Left colon (tissue), 2 donors: ENCODE results near the gene NTF4. TPM values are rescaled to one million over a fixed set of nuclear protein-coding genes. Genes with fewer than 3 reads are reported as not detected.

ENCODE experiments used
- ATAC-seq: fragments of 200-7000 bp; cut with Tn5 transposase; one replicate; pipeline ENCODE4 v1.9.1; 2020; ENCODE audit warnings: mild to moderate bottlenecking, moderate library complexity
- DNase-seq, 2 donors: peaks; one replicate each; pipeline ENCODE4 v3.0.0-alpha.2; 2020
- intact Hi-C, 2 donors: fragments of 100-400 bp; cut with DNase I in 1 of 2; cut with micrococcal nuclease in 1 of 2; formaldehyde crosslinking; loops; one replicate each; pipeline versions ENCODE4 v1.11.2 to v1.14.0; 2022; cut with DNase I, micrococcal nuclease
- total RNA-seq, 2 donors: library from RNA; stranded (reverse); fragmentation: NEBNext Ultra II Directional; extraction: Animal tissue kit (Norgen Biotek cat#: 25700); gene quantifications; one replicate each; pipeline ENCODE4 v1.2.1, GENCODE V29; 2021
- donor health status: DM: no; HTN: no; CAD: no.
- donor health status: DM: yes; HTN: yes; CAD: no.

NTF4 gene
- total RNA-seq, 2 donors from 2014 or later, result not detected

DNA sequence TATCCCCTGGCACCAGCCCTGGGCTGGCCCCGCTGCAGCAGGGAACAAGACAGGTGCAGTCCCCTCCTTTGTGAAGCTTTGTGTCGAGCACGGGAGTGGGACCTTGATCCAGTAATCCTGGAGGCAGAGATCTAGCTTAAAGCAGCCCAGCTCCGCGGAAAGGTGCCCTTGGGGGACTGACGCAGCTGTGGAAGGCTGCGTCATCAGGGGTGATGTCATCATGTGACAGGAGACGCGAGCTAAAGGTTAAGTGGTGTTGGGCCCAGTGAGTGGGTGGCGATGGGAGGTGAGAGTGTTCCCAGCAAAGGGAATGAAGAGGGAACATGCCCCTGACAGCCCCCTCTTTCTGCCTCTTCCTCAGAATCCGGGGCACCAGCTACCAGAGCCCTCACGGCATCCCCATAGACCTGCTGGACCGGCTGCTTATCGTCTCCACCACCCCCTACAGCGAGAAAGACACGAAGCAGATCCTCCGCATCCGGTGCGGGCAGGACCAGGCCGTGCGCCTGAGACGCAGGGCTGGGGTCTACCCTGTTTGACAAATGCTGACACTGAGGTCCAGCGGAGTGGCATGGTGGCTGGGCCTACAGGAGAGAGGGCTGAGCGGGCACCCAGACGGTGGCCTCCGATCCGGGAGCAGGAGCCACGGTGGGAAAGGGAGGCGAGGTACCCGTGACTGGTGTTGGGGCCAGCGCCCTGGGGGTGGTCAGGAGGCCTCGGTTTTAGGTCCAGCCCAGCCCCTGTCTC lies 50.3 kb downstream of the NTF4 start:
- DNase-seq (no peak), ATAC-seq (no peak)
- intact Hi-C loops, result no loop called here

DNA sequence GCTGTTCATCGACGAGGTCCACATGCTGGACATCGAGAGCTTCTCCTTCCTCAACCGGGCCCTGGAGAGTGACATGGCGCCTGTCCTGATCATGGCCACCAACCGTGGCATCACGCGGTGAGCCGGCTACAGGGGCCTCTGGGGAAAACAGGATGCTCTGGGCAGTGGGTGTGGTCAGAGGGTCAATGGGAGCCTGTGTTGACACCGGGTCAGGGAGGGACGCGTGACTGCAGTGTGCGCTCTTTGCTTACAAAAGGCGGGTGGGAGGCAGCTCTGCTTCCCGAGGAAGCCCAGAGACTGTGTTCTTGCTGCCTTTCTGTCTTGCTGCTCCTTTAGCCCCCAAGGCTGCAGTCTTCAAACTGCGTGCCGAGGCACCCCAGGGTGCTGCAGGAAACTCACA lies 53.4 kb downstream of the NTF4 start:
- intact Hi-C loops, result no loop called here
- ATAC-seq (no peak), DNase-seq (no peak)

Other genes with a start within 250 kb of the NTF4 start
- gene HSD17B14, start 228.3 kb downstream of the NTF4 start, total RNA-seq, result 1 to 10 TPM; 3.3 to 4.6 TPM
- 1 to 10 TPM; 4.3 to 8.6 TPM for gene PLEKHA4, start 196.2 kb downstream of the NTF4 start, total RNA-seq
- gene PPP1R15A, start 192.4 kb downstream of the NTF4 start, total RNA-seq, result 10 to 100 TPM; 39.4 to 40.4 TPM
- gene TULP2, start 166.1 kb downstream of the NTF4 start, total RNA-seq, result not detected
- 100 to 1,000 TPM; 207 to 210 TPM for gene NUCB1, start 164.5 kb downstream of the NTF4 start, total RNA-seq
- gene DHDH, start 131.1 kb downstream of the NTF4 start, total RNA-seq, result under 1 TPM in 1 of 2 donors, not detected in 1; 0.56 TPM
- gene BAX, start 109.9 kb downstream of the NTF4 start, total RNA-seq, result 100 to 1,000 TPM; 128 to 174 TPM
- gene FTL, start 99.5 kb downstream of the NTF4 start, total RNA-seq, result 1,000 to 10,000 TPM in 1 of 2 donors, 100 to 1,000 TPM in 1; 931 to 1,901 TPM
- gene GYS1, start 71.5 kb downstream of the NTF4 start, total RNA-seq, result 10 to 100 TPM; 41.4 to 48.6 TPM
- gene RUVBL2, start 70.9 kb downstream of the NTF4 start, total RNA-seq, result 10 to 100 TPM; 47.9 to 56.7 TPM
- gene LHB, start 47.7 kb downstream of the NTF4 start, total RNA-seq, result not detected
- not detected for gene CGB3, start 40.5 kb downstream of the NTF4 start, total RNA-seq
- gene CGB2, start 32.9 kb downstream of the NTF4 start, total RNA-seq, result not detected
- not detected for gene CGB1, start 27.9 kb downstream of the NTF4 start, total RNA-seq
- gene CGB5, start 21.0 kb downstream of the NTF4 start, total RNA-seq, result not detected
- not detected for gene CGB8, start 15.7 kb downstream of the NTF4 start, total RNA-seq
- gene CGB7, start 7.1 kb downstream of the NTF4 start, total RNA-seq, result not detected
- gene KCNA7, start 7.9 kb upstream of the NTF4 start, total RNA-seq, result not detected
- gene SNRNP70, start 20.6 kb upstream of the NTF4 start, total RNA-seq, result 100 to 1,000 TPM; 138 to 143 TPM
- gene LIN7B, start 49.6 kb upstream of the NTF4 start, total RNA-seq, result 10 to 100 TPM in 1 of 2 donors, 1 to 10 TPM in 1; 8.8 to 11.4 TPM
- gene C19orf73, start 54.3 kb upstream of the NTF4 start, total RNA-seq, result 1 to 10 TPM; 1.8 to 2.0 TPM
- 10 to 100 TPM; 21.8 to 24.2 TPM for gene PPFIA3, start 54.7 kb upstream of the NTF4 start, total RNA-seq
- gene HRC, start 90.6 kb upstream of the NTF4 start, total RNA-seq, result 1 to 10 TPM; 1.2 to 1.3 TPM
- gene TRPM4, start 93.0 kb upstream of the NTF4 start, total RNA-seq, result 100 to 1,000 TPM; 244 to 291 TPM